Measurements from ENCODE around the gene SLC39A3.

SLC39A3 gene

DNA sequence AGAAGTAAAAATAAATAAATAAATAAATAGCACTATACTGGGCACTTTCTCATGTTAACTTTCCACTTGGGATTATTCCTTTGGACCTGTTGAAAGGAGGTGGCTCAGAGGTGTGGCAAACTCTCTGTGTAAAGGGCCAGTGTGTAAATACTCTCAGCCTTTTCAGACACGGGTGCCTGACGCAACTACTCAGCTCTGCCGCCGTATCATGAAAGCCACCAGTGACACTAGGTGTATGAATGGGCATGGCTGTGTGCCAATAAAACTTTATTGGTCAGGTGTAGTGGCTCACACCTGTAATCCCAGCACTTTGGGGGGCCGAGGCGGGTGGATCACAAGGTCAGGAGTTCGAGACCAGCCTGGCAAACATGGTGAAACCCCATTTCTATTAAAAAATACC is 20.1 kb upstream of the SLC39A3 start:
- no peak overlapping the region for H3K27ac Mint-ChIP-seq
- TF ChIP-seq, protein P1, sequence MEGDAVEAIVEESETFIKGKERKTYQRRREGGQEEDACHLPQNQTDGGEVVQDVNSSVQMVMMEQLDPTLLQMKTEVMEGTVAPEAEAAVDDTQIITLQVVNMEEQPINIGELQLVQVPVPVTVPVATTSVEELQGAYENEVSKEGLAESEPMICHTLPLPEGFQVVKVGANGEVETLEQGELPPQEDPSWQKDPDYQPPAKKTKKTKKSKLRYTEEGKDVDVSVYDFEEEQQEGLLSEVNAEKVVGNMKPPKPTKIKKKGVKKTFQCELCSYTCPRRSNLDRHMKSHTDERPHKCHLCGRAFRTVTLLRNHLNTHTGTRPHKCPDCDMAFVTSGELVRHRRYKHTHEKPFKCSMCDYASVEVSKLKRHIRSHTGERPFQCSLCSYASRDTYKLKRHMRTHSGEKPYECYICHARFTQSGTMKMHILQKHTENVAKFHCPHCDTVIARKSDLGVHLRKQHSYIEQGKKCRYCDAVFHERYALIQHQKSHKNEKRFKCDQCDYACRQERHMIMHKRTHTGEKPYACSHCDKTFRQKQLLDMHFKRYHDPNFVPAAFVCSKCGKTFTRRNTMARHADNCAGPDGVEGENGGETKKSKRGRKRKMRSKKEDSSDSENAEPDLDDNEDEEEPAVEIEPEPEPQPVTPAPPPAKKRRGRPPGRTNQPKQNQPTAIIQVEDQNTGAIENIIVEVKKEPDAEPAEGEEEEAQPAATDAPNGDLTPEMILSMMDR (IDR thresholded peaks at IDR 0.05), result no peak
- DNase-seq, result no peak
- peaks cover 31% of the 10 kb centered on the region for H3K36me3 Mint-ChIP-seq (ENCODE audit: low read depth)
- no peaks in the 10 kb centered on the region for H3K4me1 Mint-ChIP-seq
- H3K27me3 Mint-ChIP-seq (ENCODE audit: low read depth, poor library complexity), result no peaks in the 10 kb centered on the region
- H3K4me3 Mint-ChIP-seq, result no peak overlapping the region
- H3K9me3 Mint-ChIP-seq, result no peaks in the 10 kb centered on the region

DNA sequence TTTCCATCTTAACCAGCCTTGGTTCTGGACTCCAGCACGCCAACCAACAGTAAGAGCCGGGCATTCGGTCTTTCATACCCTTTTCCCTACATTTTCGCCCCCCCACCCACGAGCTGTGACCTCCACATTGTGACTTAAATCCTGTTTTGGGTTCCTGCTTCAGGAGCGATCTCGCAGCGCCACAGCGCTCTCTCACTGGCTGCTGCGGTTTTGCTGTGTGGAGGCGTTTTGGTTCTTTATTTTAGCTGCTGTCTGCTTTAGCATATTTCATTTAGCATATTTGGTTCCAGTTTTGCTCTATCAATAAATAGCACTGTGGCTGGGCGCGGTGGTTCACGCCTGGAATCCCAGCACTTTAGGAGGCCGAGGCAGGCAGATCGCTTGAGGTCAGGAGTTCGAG is 19.5 kb upstream of the SLC39A3 start:
- Mint-ChIP-seq H3K27me3 (ENCODE audit: low read depth, poor library complexity) (no peaks in the 10 kb centered on the region), H3K9me3 (no peaks in the 10 kb centered on the region), H3K4me1 (no peaks in the 10 kb centered on the region), H3K27ac (no peak overlapping the region), H3K4me3 (no peak overlapping the region), H3K36me3 (ENCODE audit: low read depth) (peaks cover 29% of the 10 kb centered on the region)
- TF ChIP-seq, protein P1 (IDR thresholded peaks at IDR 0.05), result no peak
- no peak for DNase-seq

DNA sequence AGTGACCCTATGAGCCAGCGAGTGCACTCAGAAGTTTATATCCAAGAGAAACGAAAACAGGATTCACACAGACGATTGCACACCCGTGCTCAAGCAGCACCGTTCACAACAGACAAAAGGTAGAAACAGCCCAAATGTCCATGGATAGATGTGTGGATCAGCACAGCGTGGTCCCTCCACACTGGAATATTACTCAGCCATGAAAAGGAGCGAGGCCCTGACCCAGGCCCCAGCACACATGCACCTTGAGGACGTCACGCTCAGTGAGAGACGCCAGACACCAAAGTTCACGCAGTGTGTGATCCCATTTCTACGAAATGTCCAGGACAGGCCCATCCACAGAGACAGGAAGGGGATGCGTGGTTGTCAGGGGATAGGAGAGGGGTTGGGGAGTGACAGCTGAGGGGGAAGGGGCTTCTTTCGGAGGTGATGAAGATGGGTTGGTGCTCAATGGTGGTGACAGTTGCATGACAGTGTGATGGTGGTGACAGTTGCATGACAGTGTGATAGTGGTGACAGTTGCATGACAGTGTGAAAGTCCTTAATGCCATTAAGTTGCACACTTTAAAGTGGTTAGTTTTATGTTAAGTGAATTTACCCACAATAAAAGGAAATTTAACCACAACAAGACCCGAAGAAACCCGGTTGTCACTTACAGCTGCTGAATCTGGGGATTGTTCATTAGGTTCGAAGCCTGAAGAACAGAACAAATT is 18.9 kb upstream of the SLC39A3 start:
- DNase-seq, result no peak
- Mint-ChIP-seq H3K9me3 (no peaks in the 10 kb centered on the region), H3K27me3 (ENCODE audit: low read depth, poor library complexity) (no peaks in the 10 kb centered on the region), H3K4me3 (no peak overlapping the region), H3K4me1 (no peaks in the 10 kb centered on the region), H3K36me3 (ENCODE audit: low read depth) (peaks cover 29% of the 10 kb centered on the region), H3K27ac (no peak overlapping the region)
- TF ChIP-seq, protein P1 (IDR thresholded peaks at IDR 0.05), result no peak

DNA sequence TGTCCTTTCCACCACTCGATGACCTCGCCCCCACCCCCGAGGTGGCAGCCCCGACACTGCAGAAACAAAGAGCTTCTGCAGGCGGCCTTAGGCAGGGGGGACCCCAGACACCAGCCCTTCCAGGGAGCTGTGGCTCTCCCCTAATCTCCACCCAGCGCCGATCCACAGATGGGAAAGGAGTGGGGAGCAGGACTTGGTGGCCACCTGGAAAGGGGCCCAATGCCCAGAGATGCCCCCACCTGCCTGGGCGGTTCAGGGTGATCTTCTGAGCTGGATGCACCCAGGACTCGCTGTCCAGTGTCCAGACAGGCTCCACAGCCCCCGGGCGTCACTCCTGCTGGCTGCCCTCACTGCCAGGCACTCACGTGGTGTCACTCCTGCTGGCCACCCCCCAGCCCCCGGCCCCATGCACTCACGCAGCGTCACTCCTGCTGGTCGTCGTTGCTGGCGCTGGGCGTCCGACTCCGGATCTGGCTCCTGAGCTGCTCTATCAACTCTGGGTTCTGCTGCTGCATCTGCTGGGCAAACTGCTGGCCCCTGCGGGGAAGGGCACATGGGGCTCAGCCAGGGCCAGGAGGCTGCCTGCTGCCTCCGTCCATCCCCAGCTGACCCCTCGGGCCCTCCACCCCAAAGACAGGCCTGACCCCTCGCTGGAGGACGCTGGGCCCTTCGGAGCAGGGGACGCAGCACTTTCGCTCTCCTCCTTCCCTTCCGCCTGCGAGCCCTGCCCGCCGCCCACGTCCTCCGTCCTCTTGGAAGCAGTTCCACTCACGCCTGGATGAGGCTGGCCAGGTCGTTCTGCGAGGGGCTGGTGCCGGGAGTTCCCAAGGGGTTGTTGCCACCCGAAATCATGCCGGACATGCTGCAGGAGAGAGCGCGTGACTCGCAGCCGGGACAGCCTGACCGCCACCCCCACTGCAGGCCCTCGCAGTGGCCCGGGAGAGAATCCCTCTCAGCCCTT is 17.4 kb upstream of the SLC39A3 start:
- no peaks in the 10 kb centered on the region for H3K4me1 Mint-ChIP-seq
- no peak for DNase-seq
- H3K27ac Mint-ChIP-seq, result no peak overlapping the region
- H3K36me3 Mint-ChIP-seq (ENCODE audit: low read depth), result peaks cover 29% of the 10 kb centered on the region
- no peaks in the 10 kb centered on the region for H3K27me3 Mint-ChIP-seq (ENCODE audit: low read depth, poor library complexity)
- H3K4me3 Mint-ChIP-seq, result no peak overlapping the region
- TF ChIP-seq, protein P1 (IDR thresholded peaks at IDR 0.05), result no peak
- no peaks in the 10 kb centered on the region for H3K9me3 Mint-ChIP-seq

DNA sequence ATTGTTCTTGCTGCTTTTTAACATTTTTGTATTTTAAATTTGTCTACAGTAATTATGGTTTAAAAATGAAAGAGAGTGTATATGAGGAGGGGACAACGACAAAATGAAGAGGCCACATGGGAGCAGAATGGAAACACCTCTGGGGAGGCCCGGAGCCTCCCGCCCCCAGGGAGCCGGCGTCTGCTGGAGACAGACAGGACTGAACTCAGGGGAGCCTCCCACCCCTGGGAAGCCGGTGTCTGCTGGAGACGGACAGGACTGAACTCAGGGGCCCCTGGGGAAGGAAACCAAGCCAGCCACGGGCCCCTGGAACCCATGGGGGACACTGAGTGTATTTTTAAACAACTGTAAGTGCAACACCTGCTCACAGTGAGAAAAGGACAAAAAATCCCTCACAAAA is 16.7 kb upstream of the SLC39A3 start:
- no peak overlapping the region for H3K27ac Mint-ChIP-seq
- H3K4me3 Mint-ChIP-seq, result no peak overlapping the region
- DNase-seq, result no peak
- H3K9me3 Mint-ChIP-seq, result no peaks in the 10 kb centered on the region
- TF ChIP-seq, protein P1 (IDR thresholded peaks at IDR 0.05), result no peak
- no peaks in the 10 kb centered on the region for H3K4me1 Mint-ChIP-seq
- peaks cover 29% of the 10 kb centered on the region for H3K36me3 Mint-ChIP-seq (ENCODE audit: low read depth)
- H3K27me3 Mint-ChIP-seq (ENCODE audit: low read depth, poor library complexity), result peaks cover under 1% of the 10 kb centered on the region

Data from nephron progenitor cell (in vitro differentiated cells).